Measurements from ENCODE around the gene SLC25A24. TPM values are rescaled to one million over a fixed set of nuclear protein-coding genes. Genes with fewer than 3 reads are reported as not detected.

Gene SLC25A24
- total RNA-seq, 1 experiment from 2014 or later, result 33.1 TPM

Other genes starting within 250 kb of the SLC25A24 start
- 21.4 and 44.4 TPM in 2 replicates for gene VAV3, start 235.2 kb downstream of the SLC25A24 start, total RNA-seq (2014; rRNA removed; shearing (Covaris generic); ENCODE audit: low replicate concordance)
- gene NBPF4, start 43.7 kb upstream of the SLC25A24 start, total RNA-seq (2014; rRNA removed; shearing (Covaris generic); ENCODE audit: low replicate concordance), result not detected in 2 replicates
- gene NBPF6, start 250.0 kb upstream of the SLC25A24 start, total RNA-seq (2014; rRNA removed; shearing (Covaris generic); ENCODE audit: low replicate concordance), result not detected in 2 replicates

Measured in Caki2 (cell line).